SK-N-SH treated with all-trans-retinoic acid at 6 μM for 48 hours (cell line): ENCODE results near the gene KCNA10.

Experiments used
- ATAC-seq: fragments of 200-7000 bp; cut with Tn5 transposase; 3 replicates; pipeline ENCODE4 v1.9.1; 2020; ENCODE audit warnings: mild to moderate bottlenecking, moderate library complexity
- BACH2 ChIP-seq: fragments of 250-450 bp; sonication (Bioruptor Pico); IDR thresholded peaks from 2 replicates; pipeline ENCODE4 v1.9.0; 2021; ENCODE audit warnings: mild to moderate bottlenecking, borderline replicate concordance
- CREB5 ChIP-seq: fragments of 250-450 bp; sonication (Bioruptor Pico); IDR thresholded peaks from 2 replicates; pipeline ENCODE4 v1.5.1; 2020; ENCODE audit warnings: low read depth, mild to moderate bottlenecking, moderate library complexity
- CSDC2 ChIP-seq: fragments of 250-450 bp; sonication (Bioruptor Pico); IDR thresholded peaks from 2 replicates; pipeline ENCODE4 v1.5.0; 2020; ENCODE audit warnings: mild to moderate bottlenecking, moderate library complexity
- CSRNP3 ChIP-seq: fragments of 250-450 bp; sonication (Bioruptor Pico); IDR thresholded peaks from 2 replicates; pipeline ENCODE4 v1.5.1; 2021; ENCODE audit warnings: mild to moderate bottlenecking, moderate library complexity
- OSR1 ChIP-seq: fragments of 250-450 bp; sonication (Bioruptor Pico); IDR thresholded peaks from 2 replicates; pipeline ENCODE4 v1.8.0; 2022; ENCODE audit warnings: moderate library complexity, mild to moderate bottlenecking, inconsistent platforms
- POU6F1 ChIP-seq: fragments of 250-450 bp; sonication (Bioruptor Pico); IDR thresholded peaks from 2 replicates; pipeline ENCODE4 v1.8.0; 2021; ENCODE audit warnings: low read depth, mild to moderate bottlenecking, moderate library complexity, borderline replicate concordance
- PPARA ChIP-seq: fragments of 250-450 bp; sonication (Bioruptor Pico); IDR thresholded peaks from 2 replicates; pipeline ENCODE4 v1.5.0; 2020; ENCODE audit warnings: mild to moderate bottlenecking, borderline replicate concordance
- SNAI2 ChIP-seq: fragments of 250-450 bp; sonication (Bioruptor Pico); IDR thresholded peaks from 2 replicates; pipeline ENCODE4 v1.5.0; 2020; ENCODE audit warnings: mild to moderate bottlenecking, moderate library complexity
- TCF4 ChIP-seq: fragments of 250-450 bp; sonication (Bioruptor Pico); IDR thresholded peaks from 2 replicates; pipeline ENCODE4 v1.8.0; 2021; ENCODE audit warnings: mild to moderate bottlenecking, moderate library complexity, borderline replicate concordance
- TOX ChIP-seq: fragments of 250-450 bp; sonication (Bioruptor Pico); IDR thresholded peaks from 2 replicates; pipeline ENCODE4 v1.8.0; 2021; ENCODE audit warnings: mild to moderate bottlenecking, moderate library complexity, borderline replicate concordance
- TSHZ2 ChIP-seq: fragments of 250-450 bp; sonication (Bioruptor Pico); IDR thresholded peaks from 2 replicates; pipeline ENCODE4 v1.5.0; 2020; ENCODE audit warnings: mild to moderate bottlenecking, moderate library complexity
- ZC3H10 ChIP-seq: fragments of 250-450 bp; sonication (Bioruptor Pico); IDR thresholded peaks from 2 replicates; pipeline ENCODE4 v1.5.1; 2021; ENCODE audit warnings: mild to moderate bottlenecking, moderate library complexity
- ZFP30 ChIP-seq: fragments of 450-650 bp; formaldehyde crosslinking; IDR thresholded peaks from 2 replicates; pipeline ENCODE4 v1.5.0; 2022; ENCODE audit warnings: mild to moderate bottlenecking, moderate library complexity
- ZNF565 ChIP-seq: fragments of 450-650 bp; formaldehyde crosslinking; conservative IDR thresholded peaks from 2 replicates; pipeline ENCODE4 v1.5.0; 2020; ENCODE audit warnings: low read depth, mild to moderate bottlenecking, moderate library complexity
- ZNF70 ChIP-seq: fragments of 450-650 bp; formaldehyde crosslinking; IDR thresholded peaks from 2 replicates; pipeline ENCODE4 v1.5.0; 2020; ENCODE audit warnings: mild to moderate bottlenecking, moderate library complexity
- ZNF8 ChIP-seq: fragments of 450-650 bp; formaldehyde crosslinking; IDR thresholded peaks from 2 replicates; pipeline ENCODE4 v1.5.0; 2020; ENCODE audit warnings: mild to moderate bottlenecking, moderate library complexity

KCNA10 gene

GRCh38 chr1:110522560-110522959 is 3.6 kb upstream of the KCNA10 start:
- ATAC-seq = no peak

GRCh38 chr1:110520827-110521226 is 1.9 kb upstream of the KCNA10 start:
- TF ChIP-seq BACH2 (CRISPR knock-in tag) (no peak), ZNF565 (no peak), ZNF70 (CRISPR knock-in tag) (no peak), OSR1 (CRISPR knock-in tag) (no peak), TSHZ2 (CRISPR knock-in tag) (no peak), ZC3H10 (CRISPR knock-in tag) (no peak), CREB5 (CRISPR knock-in tag) (no peak), PPARA (CRISPR knock-in tag) (no peak), CSRNP3 (no peak), ZNF8 (CRISPR knock-in tag) (no peak), SNAI2 (CRISPR knock-in tag) (no peak)
- TF ChIP-seq, all 23 proteins: peak for 0

More at GRCh38 chr1:110522560-110522959, 3.6 kb upstream of the KCNA10 start:
- no peak for TF ChIP-seq CSDC2
- TF ChIP-seq CSRNP3 = no peak
- no peak for TF ChIP-seq TOX (CRISPR knock-in tag)
- no peak for TF ChIP-seq CREB5 (CRISPR knock-in tag)
- no peak for TF ChIP-seq PPARA (CRISPR knock-in tag)
- TF ChIP-seq POU6F1 = no peak
- no peak for TF ChIP-seq TCF4 (CRISPR knock-in tag)
- TF ChIP-seq ZFP30 (CRISPR knock-in tag) = no peak
- TF ChIP-seq OSR1 (CRISPR knock-in tag) = no peak
- no peak for TF ChIP-seq TSHZ2 (CRISPR knock-in tag)
- TF ChIP-seq, all 23 proteins: peak for 0

More at GRCh38 chr1:110520827-110521226, 1.9 kb upstream of the KCNA10 start:
- no peak for ATAC-seq
